GM19328 (cell line): ENCODE results near the gene TMEM82.

ENCODE experiments used
- ATAC-seq: cut with Tn5 transposase; IDR thresholded peaks from one replicate; pipeline ENCODE4 v1.9.1; 2021; ENCODE audit warnings: mild to moderate bottlenecking, moderate library complexity; ENCODE audit not compliant: unreplicated experiment

TMEM82 gene

DNA sequence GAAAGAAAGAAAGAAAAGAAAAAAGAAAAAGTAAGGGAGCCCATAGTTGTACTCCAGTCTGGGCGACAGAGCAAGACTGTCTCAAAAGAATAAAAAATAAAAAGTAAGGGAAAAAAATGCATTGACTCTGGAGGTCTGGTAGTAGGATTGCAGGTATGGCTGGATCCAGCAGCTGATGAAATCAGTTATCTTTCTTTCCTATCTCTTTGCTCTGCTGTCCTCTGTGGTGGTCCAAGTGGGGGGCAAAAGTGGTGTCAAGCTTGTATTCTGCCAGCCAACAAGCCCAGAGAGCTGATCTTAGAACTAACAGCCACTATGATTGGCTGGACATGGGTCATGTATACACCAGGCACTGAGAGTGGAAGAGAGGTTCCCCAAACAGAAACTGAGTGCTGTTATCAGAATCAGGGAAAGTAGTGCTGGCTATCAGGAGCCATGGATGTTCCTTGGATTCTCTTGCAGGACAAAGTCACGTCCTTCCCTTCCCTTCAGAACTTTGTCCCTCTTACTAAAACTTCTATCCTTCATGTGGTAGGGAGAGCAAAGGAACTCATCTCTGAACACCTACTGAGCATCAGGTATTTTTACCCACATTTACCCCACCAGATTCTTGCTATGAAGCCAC lies 12.8 kb downstream of the TMEM82 start:
- no peak for ATAC-seq

DNA sequence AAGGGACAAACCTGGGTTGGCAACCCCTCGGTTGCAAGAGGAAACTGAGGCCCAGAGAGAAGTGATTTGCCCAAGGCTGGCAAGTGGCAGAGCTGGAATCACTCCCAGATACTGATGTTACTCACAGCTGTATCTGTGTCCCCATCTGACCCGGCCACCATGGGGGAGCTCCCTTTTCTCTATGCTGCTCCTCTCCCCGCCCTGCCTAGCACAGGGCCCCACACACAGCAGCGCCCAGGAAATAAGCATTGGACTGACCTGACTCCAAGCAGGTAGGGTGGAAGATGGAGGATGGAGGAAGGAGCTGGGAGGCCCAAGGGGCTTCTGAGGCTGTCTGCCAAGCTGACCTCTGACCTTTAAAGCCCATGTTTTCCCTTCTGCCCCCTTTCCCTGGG lies 13.3 kb downstream of the TMEM82 start:
- ATAC-seq = no peak

DNA sequence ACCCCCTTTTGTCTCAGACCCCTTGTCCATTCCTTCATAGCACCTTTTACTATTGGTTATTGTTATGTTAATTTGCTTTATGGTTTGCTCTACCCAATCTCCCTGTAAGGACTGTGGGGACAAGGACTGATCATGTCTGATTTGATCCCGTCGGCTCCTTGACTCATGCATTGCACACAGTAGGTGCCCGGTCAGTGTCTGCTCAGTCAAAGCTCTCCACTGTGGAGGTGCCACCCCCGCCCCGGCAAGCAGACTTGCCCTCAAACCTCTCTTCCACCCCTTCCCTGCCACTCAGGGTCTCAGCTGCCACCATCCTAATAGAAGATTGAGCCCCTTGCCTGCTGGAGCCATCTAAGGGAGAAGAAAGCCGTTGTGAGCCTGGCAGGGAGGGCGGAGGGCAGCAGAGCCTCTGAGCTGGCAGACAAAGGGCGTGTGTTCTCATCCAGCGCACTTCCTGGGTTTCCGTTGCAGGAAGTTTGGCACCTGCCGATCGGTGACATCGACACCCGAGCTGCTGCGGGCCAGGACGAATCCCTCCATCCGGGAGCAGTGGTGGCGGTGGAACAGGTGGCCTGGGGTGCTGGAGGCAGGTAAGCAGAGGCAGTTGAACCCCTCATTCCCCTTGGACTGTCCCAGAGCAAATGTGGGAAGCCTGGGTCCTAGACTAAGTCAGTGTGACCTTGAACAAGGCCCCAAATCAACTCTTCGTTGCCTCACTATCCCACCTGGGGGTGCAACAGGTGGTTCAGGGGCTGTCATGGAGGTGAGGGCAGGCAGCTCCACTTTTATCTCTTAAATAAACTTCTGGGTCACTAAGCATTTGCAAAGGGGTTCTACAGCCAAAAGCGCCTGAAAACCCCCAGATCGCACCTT lies 14.1 kb downstream of the TMEM82 start:
- ATAC-seq = no peak

DNA sequence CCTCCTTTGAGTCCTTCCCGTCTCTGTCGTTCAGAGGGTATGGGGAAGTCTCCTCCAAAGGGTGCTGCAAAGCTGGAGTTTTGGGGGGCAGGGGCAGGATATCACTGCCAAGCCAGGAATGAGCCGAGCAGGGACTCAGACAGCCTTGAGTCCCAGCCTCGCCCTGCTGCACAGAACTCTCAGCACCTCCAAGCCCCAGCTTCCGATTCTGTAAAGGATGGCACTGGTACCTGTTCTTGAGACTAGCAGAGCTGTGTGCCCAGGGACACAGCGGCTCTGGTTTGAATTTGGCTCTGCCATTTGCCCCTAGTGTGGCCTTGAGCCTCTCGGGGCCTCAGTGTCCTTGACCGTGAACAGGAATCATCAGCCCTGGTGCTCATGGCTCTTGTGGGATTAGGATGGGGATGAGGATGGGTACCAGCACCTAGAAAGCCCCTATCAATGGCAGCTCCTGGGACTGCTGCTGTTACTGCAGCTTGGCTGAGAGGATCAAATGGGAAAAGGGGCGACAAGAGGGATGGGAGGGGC lies 14.8 kb downstream of the TMEM82 start:
- ATAC-seq = no peak

DNA sequence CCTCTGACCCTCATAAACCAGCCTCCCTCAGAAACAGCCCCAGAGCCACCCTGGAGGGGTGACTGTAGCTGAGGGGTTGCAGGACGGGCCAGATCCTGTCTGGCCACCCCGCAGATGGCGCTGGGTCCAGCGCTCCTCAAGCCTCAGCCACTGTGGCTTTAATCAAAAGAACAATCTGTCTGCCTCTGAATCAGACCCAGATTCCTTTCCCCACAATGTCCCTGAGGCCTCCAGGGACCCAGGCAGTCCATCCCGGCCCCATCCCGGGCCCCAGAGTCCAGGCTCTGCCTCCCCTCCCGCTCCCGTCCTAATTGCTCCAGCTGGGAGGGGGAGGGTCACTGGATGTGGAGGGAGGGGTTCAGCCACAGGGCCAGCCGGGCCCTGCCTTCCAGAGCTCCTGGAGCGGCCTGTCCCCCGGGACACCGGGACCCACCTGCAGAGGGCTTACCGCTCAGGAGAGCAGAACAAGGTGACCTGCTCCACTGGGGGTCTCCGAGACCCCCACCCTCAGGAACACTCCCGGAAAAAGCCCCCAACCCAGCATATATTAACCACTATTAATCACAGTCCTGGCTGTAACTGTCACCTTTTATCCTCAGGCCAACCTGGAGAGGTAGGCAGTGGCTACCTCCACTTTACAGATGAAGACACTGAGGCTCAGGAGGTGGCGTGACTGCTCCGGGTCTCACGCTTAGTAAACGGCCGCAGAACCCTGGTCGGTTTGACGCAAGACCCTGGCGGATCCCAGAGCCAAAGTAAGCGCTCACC lies 15.5 kb downstream of the TMEM82 start:
- no peak for ATAC-seq

DNA sequence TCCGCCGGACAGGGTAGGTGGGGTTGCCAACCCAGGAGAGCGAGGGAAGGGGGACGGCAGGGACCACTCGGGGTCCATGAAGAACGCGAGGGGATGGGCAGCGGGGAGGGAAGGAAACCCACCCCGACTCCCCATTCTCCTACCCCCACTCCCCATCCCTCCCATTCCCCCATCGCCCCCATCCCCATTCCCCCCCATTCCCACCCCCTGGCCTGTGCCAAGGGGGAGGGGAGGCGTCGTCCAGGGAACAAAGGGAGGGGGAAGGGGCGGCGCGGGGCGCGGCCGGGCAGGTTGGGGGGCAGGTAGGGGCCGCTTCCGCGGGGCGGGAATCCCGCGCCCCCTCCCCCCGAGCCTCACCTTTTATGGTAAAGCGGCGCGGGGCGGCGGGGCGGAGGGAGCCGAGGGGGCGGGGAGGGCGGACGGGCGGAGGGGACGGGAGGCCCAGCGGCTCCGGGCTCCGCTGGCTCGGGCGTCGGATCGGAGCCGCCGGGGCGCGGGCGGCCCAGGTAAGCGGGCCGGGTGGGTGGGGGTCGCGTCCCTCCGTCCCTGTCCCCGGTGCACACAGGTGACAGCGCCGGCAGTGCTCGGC lies 16.1 kb downstream of the TMEM82 start, which contains the start of gene FBLIM1:
TSS of gene FBLIM1 (plus strand) at position 453 of the 589 bp plus-strand sequence. CDS start 6,189 bp downstream, outside the sequence.
- no peak for ATAC-seq

DNA sequence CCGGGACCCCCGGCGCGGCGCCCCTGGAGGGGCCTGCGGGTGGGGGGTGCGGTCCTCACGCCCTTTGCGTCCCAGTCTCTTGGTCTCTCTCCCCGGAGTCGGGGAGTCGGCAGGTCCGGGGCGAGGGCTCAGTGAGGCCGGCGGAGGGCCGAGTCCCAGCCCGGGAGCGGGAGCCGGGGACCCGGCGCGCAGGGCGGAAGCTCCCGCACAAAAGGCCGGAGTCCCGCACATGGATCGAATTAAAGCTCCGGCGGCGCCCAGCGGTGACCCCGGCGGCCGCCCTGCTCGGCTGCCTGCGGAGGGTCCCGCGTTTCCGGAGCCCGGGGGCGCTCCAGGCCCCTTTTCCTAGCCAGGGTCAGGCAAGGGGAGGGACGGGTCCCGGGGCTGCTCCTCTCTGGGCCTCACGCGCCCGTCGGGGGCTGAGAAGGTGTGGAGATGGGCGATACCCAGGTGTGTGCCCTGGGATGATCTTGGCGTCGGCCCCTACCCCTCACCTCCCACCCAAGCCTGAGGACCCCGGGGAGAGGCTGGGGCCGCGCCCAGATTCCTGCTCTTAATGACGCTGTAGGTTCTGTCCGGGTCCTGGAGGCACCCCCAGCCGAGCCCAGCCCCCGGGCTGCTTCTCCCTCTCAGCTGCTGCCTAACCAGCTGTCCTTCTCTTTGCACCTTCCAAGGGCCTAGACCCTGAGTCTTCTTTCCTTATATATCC lies 16.8 kb downstream of the TMEM82 start:
- no peak for ATAC-seq

DNA sequence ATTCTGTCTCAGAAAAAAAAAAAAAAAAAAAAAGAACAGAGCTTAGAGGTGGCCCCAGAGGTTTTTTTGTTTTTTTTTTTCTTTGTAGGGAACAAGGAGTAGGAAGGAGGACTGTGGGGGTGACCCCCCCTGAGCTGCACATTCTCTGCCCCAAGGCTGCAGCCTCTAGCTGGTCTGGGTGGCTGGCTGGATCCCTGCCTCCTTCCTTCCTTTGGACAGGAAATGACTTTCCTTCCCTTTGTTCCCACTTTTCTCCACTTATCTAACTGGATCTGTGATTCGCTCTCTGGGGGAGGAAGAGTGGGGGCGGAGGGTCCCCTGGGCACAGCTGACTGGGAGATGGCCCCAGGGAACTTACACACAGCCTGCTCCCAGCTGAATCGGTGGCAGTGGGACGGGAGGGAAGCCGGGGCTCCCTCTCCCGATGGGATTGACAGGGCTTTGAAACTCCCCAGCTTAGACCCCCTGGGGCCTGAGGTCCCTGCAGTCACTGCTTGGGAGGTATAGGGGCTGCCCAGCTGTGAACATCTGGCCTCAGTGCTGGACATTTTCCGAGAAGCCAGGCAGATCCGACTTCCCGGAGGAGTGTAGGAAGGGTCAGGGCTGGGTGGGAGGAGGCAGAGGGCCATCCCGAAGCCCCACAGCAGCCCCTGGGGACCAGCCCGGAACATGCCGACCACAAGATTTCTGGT lies 18.4 kb downstream of the TMEM82 start:
- ATAC-seq = no peak

DNA sequence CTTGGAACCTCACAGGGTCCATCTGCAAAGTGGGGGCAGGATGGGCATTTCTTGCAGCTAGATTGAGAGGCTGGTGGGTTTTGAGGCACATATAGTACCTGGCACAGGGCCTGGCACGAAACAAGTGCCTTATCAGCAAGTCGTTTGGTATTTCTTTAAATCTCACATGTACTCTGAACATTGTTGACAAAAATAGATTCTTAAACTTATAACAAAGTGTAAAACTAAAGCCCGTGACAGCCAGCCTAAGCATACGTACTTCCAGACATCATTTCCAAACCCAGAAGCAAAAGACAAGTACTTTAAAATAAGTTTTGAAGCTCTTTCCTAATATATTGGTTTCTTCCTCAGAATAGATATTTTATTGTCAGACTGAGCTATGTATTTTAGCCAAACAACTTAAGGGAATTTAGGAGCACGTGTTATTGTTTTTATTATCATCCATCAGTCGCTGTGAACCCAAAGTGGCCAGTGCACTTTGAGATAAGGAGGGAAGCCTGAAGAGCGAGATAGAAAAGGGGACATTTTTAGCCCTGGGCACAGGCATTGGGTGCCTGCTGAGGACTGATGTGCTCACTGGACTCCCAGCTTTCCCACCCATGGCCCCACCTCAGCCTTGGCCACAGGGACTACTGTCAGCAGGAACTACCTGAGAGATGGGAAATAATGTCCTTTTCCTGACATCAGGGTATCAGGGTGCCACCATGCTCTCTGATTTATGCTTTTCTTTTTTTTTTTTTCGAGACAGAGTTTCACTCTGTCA lies 19.2 kb downstream of the TMEM82 start:
- no peak for ATAC-seq

DNA sequence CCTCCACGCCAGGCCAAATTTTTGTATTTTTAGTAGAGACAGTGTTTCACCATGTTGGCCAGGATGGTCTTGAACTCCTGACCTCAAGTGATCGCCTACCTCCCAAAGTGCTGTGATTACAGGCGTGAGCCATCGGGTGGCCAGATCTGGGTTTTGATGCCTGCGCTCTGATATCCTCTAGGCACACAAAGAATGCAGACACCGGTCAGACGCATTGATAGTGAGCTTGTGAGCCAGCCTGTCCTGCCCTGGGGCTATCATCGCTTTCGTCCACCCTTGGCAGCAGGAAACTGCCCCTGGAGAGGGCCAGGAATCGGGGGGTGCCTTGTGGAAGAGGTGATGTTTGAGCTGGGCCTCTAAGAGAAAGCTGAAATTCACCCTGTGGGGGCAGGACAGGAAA lies 20.2 kb downstream of the TMEM82 start:
- ATAC-seq = no peak

DNA sequence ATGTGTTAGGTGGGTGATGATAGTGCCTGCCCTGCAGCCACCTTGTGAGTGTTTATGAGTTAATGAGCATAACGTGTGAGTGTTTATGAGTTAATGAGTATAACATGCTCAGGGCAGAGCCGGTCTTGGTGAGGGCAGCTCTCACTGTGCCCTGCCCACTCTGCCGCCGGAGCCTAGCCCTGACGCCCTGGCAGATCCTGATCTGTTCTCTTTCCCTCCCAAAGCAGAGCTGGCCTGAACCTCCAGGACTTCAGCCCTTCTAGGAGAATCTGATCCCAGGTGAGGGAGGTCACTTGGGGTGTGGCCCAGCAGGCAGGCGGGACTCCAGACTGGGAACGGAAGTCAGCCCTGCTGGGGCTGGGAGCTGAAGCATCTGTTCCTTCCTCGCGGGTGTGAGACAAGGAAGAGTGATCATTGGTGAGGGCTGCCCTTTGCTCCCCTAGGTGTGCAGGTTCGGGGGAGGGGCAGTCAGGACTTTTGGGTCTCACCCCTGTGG lies 22.0 kb downstream of the TMEM82 start:
- no peak for ATAC-seq

DNA sequence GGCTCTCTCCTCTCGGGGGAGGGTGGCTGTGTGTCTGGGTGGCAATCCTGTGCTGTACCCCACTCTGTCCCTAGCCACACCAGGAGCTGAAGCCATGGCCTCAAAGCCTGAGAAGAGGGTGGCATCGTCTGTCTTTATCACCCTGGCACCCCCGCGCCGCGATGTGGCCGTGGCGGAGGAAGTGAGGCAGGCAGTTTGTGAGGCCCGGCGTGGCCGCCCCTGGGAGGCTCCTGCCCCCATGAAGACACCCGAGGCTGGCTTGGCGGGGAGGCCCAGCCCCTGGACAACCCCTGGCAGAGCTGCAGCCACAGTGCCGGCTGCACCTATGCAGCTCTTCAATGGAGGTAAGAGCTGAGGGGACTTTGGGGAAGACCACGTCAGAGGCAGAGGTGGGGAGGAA lies 22.6 kb downstream of the TMEM82 start:
- ATAC-seq = no peak

DNA sequence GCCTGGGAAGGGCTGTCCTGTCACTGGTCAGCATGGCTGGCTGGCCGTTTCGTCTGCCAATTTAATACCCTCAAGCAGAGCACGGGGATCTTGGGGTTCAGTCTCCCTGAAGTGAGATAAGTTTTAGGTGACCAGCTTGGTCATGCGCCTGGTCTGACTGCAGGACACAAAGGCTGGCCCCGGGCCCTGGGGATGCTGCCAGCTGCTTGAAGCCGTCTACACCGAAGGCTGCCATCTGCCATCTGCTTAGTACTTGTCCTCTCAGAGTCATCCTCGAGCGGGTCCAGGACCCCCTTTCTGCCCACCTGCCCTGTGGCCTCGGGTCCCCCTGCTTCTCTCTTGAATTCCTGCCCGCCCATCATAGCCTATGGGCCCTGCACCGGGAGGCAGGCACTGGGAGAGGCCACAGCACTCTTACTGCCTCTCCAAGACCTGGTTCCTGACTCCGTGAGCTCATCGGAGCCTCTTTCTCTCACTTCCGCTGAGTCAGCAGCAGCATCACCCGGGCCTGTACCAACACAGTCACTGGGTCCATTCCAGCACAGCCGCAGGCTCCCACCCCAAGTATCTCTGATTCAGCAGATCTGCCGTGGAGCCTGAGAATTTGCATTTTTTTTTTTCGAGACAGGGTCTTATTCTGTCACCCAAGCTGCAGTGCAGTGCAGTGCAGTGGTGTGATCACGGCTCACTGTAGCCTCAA lies 23.3 kb downstream of the TMEM82 start:
- ATAC-seq = no peak

DNA sequence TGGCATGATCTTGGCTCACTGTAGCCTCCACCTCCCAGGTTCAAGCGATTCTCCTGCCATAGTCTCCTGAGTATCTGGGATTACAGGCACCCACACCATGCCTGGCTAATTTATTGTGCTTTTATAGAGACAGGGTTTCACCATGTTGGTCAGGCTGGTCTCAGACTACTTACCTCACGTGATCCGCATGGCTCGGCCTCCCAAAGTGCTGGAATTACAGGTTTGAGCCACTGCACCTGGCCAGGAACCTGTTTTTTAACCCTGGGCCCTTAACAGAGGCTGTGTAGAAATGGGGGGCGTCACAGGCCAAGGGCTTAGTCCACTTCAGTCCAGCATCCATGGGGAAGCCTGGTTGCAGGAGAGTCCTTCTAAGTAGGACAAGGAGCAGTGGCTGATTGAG lies 25.6 kb downstream of the TMEM82 start:
- ATAC-seq = no peak

DNA sequence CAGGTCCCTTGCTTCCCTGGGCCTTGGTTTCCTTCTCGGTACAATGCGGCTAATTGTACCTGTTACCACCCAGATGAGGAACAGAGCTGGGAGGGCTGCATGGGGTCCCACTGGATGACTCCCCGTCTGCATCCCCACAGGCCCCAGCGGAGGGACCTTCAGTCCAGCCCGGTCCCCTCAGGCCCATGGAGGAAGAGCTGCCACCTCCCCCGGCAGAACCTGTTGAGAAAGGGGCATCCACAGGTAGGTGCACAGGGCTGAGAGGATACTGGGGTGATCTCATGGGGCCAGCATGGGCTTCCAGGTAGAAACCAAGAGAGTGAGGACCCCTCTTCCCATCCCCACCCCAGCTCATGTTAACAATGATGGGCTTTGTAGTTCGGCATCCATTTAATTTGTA lies 26.1 kb downstream of the TMEM82 start:
- no peak for ATAC-seq

DNA sequence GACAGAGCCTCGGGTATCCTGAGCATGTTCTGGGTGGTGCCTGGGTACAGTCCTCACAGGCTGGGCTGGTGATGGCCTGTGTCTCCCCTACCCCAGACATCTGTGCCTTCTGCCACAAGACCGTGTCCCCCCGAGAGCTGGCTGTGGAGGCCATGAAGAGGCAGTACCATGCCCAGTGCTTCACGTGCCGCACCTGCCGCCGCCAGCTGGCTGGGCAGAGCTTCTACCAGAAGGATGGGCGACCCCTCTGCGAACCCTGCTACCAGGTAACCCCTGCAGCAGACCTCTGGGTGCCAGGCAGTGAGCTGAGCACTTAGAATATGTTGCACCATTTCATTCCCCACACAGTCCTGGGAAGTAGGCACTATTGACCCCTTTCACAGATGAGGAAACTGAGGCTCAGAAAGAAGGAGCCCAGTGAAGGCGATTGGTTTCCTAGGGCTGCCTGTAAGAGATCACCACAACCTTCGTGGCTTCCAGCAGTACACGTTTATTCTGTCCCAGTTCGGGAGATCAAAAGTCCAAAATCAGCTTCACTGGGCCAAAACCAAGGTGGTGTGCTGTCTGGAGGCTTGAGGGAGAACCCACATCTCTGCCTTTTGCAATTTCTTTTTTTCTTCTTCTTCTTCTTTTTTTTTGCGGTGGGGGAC lies 28.1 kb downstream of the TMEM82 start:
- no peak for ATAC-seq

DNA sequence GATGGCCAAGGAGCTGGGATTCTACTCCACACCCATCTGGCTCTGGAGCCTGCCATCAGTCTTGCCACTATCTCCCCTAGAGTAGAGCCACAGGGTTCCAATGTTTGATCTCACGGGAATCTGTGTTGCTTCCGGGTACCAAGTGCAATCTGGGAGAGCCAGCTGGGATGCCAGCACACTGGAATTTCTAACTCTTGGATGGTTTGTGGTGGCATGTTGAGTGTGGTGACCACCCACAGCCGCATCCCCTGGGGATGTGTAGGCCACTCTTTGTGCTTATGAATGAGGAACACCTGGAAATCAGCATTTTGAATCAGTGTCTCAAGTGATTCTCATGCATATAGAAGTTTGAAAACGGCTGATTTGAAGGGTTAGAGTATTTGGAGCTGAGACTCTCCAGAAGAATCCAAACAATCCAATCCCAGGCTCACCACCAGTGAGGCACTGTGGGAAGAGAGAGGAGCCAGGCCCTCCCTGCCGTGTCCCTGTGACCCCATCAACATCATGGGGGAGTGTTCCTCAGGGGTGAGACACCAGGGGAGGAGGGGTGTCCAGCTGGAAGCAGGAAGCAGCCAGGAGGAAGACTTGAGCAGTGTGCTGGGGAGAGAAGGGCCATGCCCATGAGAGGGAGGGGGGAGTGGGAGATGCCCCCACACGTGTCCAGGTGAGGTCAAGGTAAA lies 29.7 kb downstream of the TMEM82 start:
- ATAC-seq = no peak
